ENCODE results near the gene LGMN.

Gene LGMN

GRCh38 chr14:92724516-92725340 is 23.7 kb downstream of the LGMN start:
- DNase-seq (ENCODE audit: low read depth) = peak; percentile 41
- H3K4me3 ChIP-seq (replicated peaks; ENCODE audit: low read depth, low read length) = no peak overlapping the region
- TF ChIP-seq, protein P1, sequence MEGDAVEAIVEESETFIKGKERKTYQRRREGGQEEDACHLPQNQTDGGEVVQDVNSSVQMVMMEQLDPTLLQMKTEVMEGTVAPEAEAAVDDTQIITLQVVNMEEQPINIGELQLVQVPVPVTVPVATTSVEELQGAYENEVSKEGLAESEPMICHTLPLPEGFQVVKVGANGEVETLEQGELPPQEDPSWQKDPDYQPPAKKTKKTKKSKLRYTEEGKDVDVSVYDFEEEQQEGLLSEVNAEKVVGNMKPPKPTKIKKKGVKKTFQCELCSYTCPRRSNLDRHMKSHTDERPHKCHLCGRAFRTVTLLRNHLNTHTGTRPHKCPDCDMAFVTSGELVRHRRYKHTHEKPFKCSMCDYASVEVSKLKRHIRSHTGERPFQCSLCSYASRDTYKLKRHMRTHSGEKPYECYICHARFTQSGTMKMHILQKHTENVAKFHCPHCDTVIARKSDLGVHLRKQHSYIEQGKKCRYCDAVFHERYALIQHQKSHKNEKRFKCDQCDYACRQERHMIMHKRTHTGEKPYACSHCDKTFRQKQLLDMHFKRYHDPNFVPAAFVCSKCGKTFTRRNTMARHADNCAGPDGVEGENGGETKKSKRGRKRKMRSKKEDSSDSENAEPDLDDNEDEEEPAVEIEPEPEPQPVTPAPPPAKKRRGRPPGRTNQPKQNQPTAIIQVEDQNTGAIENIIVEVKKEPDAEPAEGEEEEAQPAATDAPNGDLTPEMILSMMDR (IDR thresholded peaks at IDR 0.05; ENCODE audit: low read length, missing control alignments) = no peak

DNA sequence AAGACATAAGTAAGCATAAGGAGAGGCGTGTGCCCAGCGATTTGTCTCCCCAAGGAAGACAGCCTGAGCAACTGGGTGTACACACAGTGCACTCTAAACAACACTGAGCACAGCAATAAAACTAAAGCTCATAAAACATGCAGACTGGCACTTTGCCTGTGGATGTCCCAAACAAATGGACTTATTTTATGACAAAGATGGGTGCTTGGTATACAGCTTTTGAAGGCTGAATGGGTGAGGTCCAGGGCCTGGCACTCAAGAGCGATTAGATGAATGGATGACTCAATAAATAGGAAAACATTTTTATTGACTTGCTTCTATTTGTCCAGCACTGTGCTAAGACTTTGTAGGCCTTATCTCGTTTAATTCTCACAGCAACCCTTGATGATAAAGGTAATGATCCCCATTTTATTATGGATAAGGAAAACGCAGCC is 28.5 kb downstream of the LGMN start:
- TF ChIP-seq, protein P1 (IDR thresholded peaks at IDR 0.05; ENCODE audit: low read length, missing control alignments) = no peak
- DNase-seq (ENCODE audit: low read depth) = no peak
- H3K4me3 ChIP-seq (replicated peaks; ENCODE audit: low read depth, low read length) = no peak overlapping the region

DNA sequence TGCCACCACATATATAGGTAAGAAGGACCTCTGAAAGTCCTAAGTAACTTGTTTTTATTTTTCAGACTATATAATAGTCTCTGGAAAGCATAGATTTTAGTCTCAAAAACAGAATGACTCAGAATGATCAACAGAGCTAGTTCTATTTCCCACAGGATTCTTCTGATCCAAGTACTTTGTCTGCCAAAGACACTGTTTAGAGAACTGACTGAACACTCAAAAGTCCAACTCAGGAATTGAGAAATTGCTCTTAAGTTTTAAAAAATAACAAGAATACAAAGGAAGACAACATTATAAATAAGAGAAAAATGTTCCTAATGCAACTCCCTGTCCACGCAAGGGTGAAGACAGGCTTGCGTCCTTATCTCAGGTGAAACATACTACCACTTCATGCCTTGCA is 29.0 kb downstream of the LGMN start:
- peak; percentile 35 for DNase-seq (ENCODE audit: low read depth)
- TF ChIP-seq, protein P1 (IDR thresholded peaks at IDR 0.05; ENCODE audit: low read length, missing control alignments) = no peak
- no peak overlapping the region for H3K4me3 ChIP-seq (replicated peaks; ENCODE audit: low read depth, low read length)

DNA sequence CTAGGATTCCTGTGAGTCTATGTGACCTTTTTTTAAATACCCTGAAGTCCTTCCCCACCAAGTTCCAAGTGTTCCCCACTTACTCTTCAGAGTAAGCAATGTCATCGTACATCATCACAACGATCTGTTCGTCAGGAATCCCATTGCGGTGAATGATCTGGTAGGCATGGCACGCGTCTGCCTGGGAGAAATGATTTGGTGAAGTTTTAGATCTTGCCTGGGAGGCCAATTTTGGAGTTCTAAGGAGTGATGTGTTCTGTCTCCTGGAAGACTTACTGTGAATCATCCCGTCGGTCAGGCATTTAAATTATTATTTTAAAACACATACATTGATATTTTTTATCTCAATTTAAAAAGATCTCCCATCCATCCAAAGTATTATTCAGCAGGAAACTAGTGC is 29.8 kb downstream of the LGMN start:
- no peak for DNase-seq (ENCODE audit: low read depth)
- TF ChIP-seq, protein P1 (IDR thresholded peaks at IDR 0.05; ENCODE audit: low read length, missing control alignments) = no peak
- no peak overlapping the region for H3K4me3 ChIP-seq (replicated peaks; ENCODE audit: low read depth, low read length)

DNA sequence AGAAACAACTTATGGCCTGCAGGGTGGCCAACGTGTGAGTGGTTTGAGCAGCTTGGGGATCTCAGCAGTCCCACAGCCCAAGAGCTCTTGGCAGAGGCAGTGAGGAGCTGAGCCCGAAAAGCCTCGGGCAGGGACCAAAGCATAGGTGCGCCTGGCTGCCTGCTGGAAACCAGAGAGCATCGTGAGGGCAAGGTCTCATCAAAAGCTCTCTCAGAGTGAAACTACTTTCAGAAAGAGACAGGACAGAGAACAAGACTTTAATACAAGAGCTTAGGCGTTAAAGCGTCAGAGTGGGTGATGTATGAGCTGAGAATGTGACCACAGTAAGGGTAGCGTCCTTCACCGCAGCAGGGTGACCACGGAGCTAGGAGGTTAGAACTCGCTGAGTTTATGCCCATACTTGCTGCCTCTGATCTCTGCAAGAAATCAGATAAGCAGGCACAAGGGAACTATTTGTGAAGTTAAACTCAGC is 30.8 kb downstream of the LGMN start:
- no peak overlapping the region for H3K4me3 ChIP-seq (replicated peaks; ENCODE audit: low read depth, low read length)
- DNase-seq (ENCODE audit: low read depth) = no peak
- TF ChIP-seq, protein P1 (IDR thresholded peaks at IDR 0.05; ENCODE audit: low read length, missing control alignments) = no peak

DNA sequence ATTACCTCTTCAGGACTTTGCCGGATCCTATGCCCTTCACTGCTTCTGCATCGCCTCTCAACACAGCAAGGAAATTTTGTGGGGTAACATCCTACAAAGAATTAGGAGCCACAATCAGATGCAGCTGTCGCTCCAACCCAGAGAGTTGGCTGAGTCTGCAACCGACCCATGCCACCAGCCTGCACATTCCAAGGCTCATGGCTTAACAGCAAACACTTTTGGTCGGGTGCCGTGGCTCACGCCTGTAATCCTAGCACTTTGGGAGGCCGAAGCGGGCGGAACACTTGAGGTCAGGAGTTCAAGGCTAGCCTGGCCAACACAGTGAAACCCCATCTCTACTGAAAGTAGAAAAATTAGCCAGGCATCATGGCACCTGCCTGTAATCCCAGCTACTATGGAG is 32.3 kb downstream of the LGMN start:
- no peak overlapping the region for H3K4me3 ChIP-seq (replicated peaks; ENCODE audit: low read depth, low read length)
- TF ChIP-seq, protein P1 (IDR thresholded peaks at IDR 0.05; ENCODE audit: low read length, missing control alignments) = no peak
- no peak for DNase-seq (ENCODE audit: low read depth)
